ENCODE data around the gene KIF20B. TPM values are rescaled to one million over a fixed set of nuclear protein-coding genes. Genes with fewer than 3 reads are reported as not detected.

The KIF20B gene
- total RNA-seq, 1 experiment from 2014 or later, result 50.2 TPM

DNA sequence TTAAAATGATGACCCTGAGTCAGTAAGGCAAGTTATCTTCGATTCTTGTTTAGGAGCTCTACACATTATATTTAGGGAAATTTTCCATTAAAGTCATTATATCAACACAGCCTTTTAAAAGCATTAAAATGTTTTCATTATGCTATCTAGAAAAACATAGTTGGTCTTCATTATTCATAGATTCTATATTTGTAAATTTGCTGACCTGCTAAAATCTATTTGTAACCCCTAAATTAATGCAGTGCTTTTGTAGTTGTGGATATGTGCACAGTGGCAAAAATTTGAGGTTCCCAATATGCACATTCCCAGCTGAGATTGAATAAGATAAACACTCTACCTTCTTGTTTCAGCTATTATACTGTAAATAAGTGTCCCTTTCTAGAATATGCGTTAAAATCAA, 81.1 kb downstream of the KIF20B start:
- ATAC-seq (no peak), DNase-seq (ENCODE audit: low read depth, low spot score) (no peak)
- no peaks in the 10 kb centered on the region for H4K20me1 ChIP-seq (ENCODE audit: insufficient read depth)
- TF ChIP-seq EZH2 (IDR thresholded peaks at IDR 0.05) (no peak), EZH2phosphoT487 (IDR thresholded peaks at IDR 0.05; ENCODE audit: borderline replicate concordance) (no peak), YY1 (IDR thresholded peaks at IDR 0.05; ENCODE audit: extremely low read depth, insufficient replicate concordance, low read depth, low read length) (no peak), ELF1 (IDR thresholded peaks at IDR 0.05; ENCODE audit: borderline replicate concordance, low read depth) (no peak), POLR2AphosphoS5 (IDR thresholded peaks at IDR 0.05; ENCODE audit: low read depth, low read length) (no peak), CEBPB (IDR thresholded peaks at IDR 0.05; ENCODE audit: low read depth) (no peak), MAX (IDR thresholded peaks at IDR 0.05) (no peak), JUND (IDR thresholded peaks at IDR 0.05) (no peak), CBX3 (IDR thresholded peaks at IDR 0.05; ENCODE audit: low read depth) (no peak), ZFX (IDR thresholded peaks at IDR 0.05) (no peak), REST (IDR thresholded peaks at IDR 0.05; ENCODE audit: low read depth) (no peak), SRF (IDR thresholded peaks at IDR 0.05; ENCODE audit: low read depth) (no peak), FOSL1 (IDR thresholded peaks at IDR 0.05; ENCODE audit: low read depth) (no peak), TCF7L2 (IDR thresholded peaks at IDR 0.05; ENCODE audit: borderline replicate concordance, extremely low read depth, insufficient read depth, insufficient read length) (no peak), ZNF274 (IDR thresholded peaks at IDR 0.05; ENCODE audit: low read depth, low read length) (no peak), EGR1 (IDR thresholded peaks at IDR 0.05; ENCODE audit: low read depth) (no peak), SIN3A (IDR thresholded peaks at IDR 0.05; ENCODE audit: low read depth) (no peak)
- TF ChIP-seq, protein P1, sequence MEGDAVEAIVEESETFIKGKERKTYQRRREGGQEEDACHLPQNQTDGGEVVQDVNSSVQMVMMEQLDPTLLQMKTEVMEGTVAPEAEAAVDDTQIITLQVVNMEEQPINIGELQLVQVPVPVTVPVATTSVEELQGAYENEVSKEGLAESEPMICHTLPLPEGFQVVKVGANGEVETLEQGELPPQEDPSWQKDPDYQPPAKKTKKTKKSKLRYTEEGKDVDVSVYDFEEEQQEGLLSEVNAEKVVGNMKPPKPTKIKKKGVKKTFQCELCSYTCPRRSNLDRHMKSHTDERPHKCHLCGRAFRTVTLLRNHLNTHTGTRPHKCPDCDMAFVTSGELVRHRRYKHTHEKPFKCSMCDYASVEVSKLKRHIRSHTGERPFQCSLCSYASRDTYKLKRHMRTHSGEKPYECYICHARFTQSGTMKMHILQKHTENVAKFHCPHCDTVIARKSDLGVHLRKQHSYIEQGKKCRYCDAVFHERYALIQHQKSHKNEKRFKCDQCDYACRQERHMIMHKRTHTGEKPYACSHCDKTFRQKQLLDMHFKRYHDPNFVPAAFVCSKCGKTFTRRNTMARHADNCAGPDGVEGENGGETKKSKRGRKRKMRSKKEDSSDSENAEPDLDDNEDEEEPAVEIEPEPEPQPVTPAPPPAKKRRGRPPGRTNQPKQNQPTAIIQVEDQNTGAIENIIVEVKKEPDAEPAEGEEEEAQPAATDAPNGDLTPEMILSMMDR (IDR thresholded peaks at IDR 0.05 in 2 of 3, conservative IDR thresholded peaks at IDR 0.05 in 1 of 3; ENCODE audit: borderline replicate concordance in 1 of 3, insufficient read depth in 1 of 3, low read depth in 2 of 3, low read length in 2 of 3), result no peak
- TF ChIP-seq, protein P2, sequence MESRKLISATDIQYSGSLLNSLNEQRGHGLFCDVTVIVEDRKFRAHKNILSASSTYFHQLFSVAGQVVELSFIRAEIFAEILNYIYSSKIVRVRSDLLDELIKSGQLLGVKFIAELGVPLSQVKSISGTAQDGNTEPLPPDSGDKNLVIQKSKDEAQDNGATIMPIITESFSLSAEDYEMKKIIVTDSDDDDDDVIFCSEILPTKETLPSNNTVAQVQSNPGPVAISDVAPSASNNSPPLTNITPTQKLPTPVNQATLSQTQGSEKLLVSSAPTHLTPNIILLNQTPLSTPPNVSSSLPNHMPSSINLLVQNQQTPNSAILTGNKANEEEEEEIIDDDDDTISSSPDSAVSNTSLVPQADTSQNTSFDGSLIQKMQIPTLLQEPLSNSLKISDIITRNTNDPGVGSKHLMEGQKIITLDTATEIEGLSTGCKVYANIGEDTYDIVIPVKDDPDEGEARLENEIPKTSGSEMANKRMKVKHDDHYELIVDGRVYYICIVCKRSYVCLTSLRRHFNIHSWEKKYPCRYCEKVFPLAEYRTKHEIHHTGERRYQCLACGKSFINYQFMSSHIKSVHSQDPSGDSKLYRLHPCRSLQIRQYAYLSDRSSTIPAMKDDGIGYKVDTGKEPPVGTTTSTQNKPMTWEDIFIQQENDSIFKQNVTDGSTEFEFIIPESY (IDR thresholded peaks at IDR 0.05; ENCODE audit: extremely low read depth, insufficient replicate concordance, low read length), result no peak
- ChIA-PET CTCF (no interaction called here), POLR2A (no interaction called here), RAD21 (ENCODE audit: low non-redundant PET in 1 of 2, low total read pairs in 2 of 2, uncharacterized antibody in 2 of 2, unreplicated experiment in 2 of 2) (no interaction called here)
- intact Hi-C loops (cut with micrococcal nuclease), result no loop called here
- H3K4me1 ChIP-seq (ENCODE audit: control insufficient read depth in 1 of 2, insufficient read depth in 2 of 2, low read length in 2 of 2), result no peaks in the 10 kb centered on the region
- BruUV-seq (replicated peaks), result no TSS peak
- H3K27me3 ChIP-seq (ENCODE audit: insufficient read depth, low read length), result no peaks in the 10 kb centered on the region
- no peak overlapping the region for H2AFZ ChIP-seq (ENCODE audit: low read depth, low read length, poor library complexity, severe bottlenecking)
- H3K36me3 ChIP-seq (ENCODE audit: control insufficient read depth in 1 of 2, insufficient read depth in 2 of 2, low read length in 2 of 2), result peaks cover 0 to 10% of the 10 kb centered on the region in 2 experiments; a peak in 2 of 4 replicates
- no peak overlapping the region for H3K4me2 ChIP-seq (ENCODE audit: low read length)
- H3K79me2 ChIP-seq (ENCODE audit: insufficient read depth, low read length), result 0 out of 2 replicates have a peak, but pooled peaks cover 6% of the 10 kb centered on the region
- H3K27ac ChIP-seq (ENCODE audit: low read depth, low read length), result no peak overlapping the region
- H3K4me3 ChIP-seq (replicated peaks in 1 of 2; ENCODE audit: low read depth in 1 of 2, low read length in 2 of 2), result no peak overlapping the region
- no peaks in the 10 kb centered on the region for H3K9me2 ChIP-seq (ENCODE audit: insufficient read depth)
- H3K9ac ChIP-seq (ENCODE audit: low read length), result no peak overlapping the region
- H3K9me3 ChIP-seq (ENCODE audit: control insufficient read depth in 1 of 2, insufficient read depth in 1 of 2, low read depth in 1 of 2, low read length in 2 of 2), result no peaks in the 10 kb centered on the region
